ENCODE data around the gene IGFL1.
"Not testable (repeated sequence)": the region's sequence is repeated elsewhere in the genome, so short reads cannot be mapped to it uniquely, and the experiment has no call there.

The IGFL1 gene

GRCh38 chr19:46202872-46203860 lies 26.4 kb upstream of the IGFL1 start:
- no peak for DNase-seq

GRCh38 chr19:46204008-46204407 lies 25.5 kb upstream of the IGFL1 start:
- no peak for DNase-seq

GRCh38 chr19:46205183-46205984 lies 24.2 kb upstream of the IGFL1 start:
- DNase-seq: no peak

GRCh38 chr19:46206176-46206575 lies 23.4 kb upstream of the IGFL1 start:
- DNase-seq: no peak

- DNase-seq: peak in 1 of 2 donors; percentile 31
These were observed 22.9 kb upstream of the IGFL1 start for GRCh38 chr19:46206682-46207081.

- DNase-seq: not testable (repeated sequence)
These were observed 21.7 kb upstream of the IGFL1 start for GRCh38 chr19:46207858-46208257.

- no peak for DNase-seq
These were observed 20.5 kb upstream of the IGFL1 start for GRCh38 chr19:46209051-46209450.

GRCh38 chr19:46209472-46209871 lies 20.1 kb upstream of the IGFL1 start:
- DNase-seq: no peak

GRCh38 chr19:46210669-46211068 lies 18.9 kb upstream of the IGFL1 start:
- no peak for DNase-seq

GRCh38 chr19:46211201-46211881 lies 18.2 kb upstream of the IGFL1 start:
- DNase-seq: no peak

- not testable (repeated sequence) for DNase-seq
These were observed 16.9 kb upstream of the IGFL1 start for GRCh38 chr19:46212592-46212991.

GRCh38 chr19:46213156-46213555 lies 16.4 kb upstream of the IGFL1 start:
- no peak for DNase-seq

- DNase-seq: no peak
These were observed 15.7 kb upstream of the IGFL1 start for GRCh38 chr19:46213806-46214205.

- no peak for DNase-seq
These were observed 12.9 kb upstream of the IGFL1 start for GRCh38 chr19:46216612-46217011.

- no peak for DNase-seq
These were observed 12.1 kb upstream of the IGFL1 start for GRCh38 chr19:46217476-46217875.

- DNase-seq: peak in 1 of 2 donors; percentile 28
These were observed 11.4 kb upstream of the IGFL1 start for GRCh38 chr19:46218160-46218559.

- DNase-seq: no peak
These were observed 9.4 kb upstream of the IGFL1 start for GRCh38 chr19:46220038-46220615.

GRCh38 chr19:46221152-46221551 lies 8.4 kb upstream of the IGFL1 start:
- DNase-seq: no peak

GRCh38 chr19:46221981-46222610 lies 7.4 kb upstream of the IGFL1 start:
- DNase-seq: no peak

- not testable (repeated sequence) for DNase-seq
These were observed 5.8 kb upstream of the IGFL1 start for GRCh38 chr19:46223787-46224186.

GRCh38 chr19:46224773-46225172 lies 4.8 kb upstream of the IGFL1 start:
- DNase-seq: no peak

- DNase-seq: no peak
These were observed 4.0 kb upstream of the IGFL1 start for GRCh38 chr19:46225558-46226004.

Measured in inflammatory macrophage treated with lipopolysaccharide for 1 hour (primary cell).